Vagina (tissue), 2 donors: Measurements from ENCODE around the gene SERGEF. TPM values are rescaled to one million over a fixed set of nuclear protein-coding genes. Genes with fewer than 3 reads are reported as not detected.

Source experiments
- DNase-seq, 2 donors: peaks; one replicate each; pipeline ENCODE4 v3.0.0-alpha.2; 2017; ENCODE audit errors: extremely low spot score in 2 of 2
- H3K27ac ChIP-seq: fragments of 200-600 bp; sonication (generic); one replicate; pipeline ENCODE4 v1.5.1; 2019
- H3K27me3 ChIP-seq: fragments of 200-600 bp; sonication (generic); one replicate; pipeline ENCODE4 v1.5.1; 2019
- H3K36me3 ChIP-seq, 2 donors: fragments of 200-600 bp; sonication (generic); one replicate each; pipeline ENCODE4 v1.5.1; 2017 to 2019
- H3K4me1 ChIP-seq: fragments of 200-600 bp; sonication (generic); one replicate; pipeline ENCODE4 v1.5.1; 2019
- H3K4me3 ChIP-seq, 2 donors: fragments of 200-600 bp; sonication (generic); 1 replicate in 1 of 2; 2 replicates in 1 of 2; pipeline ENCODE4 v1.5.1; 2016 to 2019
- H3K9me3 ChIP-seq: fragments of 200-600 bp; sonication (generic); one replicate; pipeline ENCODE4 v1.5.1; 2019
- CTCF ChIP-seq, 3 experiments: fragments of 450-650 bp in 2 of 3; fragments of 200-600 bp in 1 of 3; sonication (generic) in 1 of 3; IDR thresholded peaks; one replicate each; pipeline ENCODE4 v1.5.1; 2017 to 2019; ENCODE audit warnings: antibody characterized with exemption in 3 of 3, mild to moderate bottlenecking in 2 of 3, moderate library complexity in 2 of 3
- POLR2A ChIP-seq, 2 donors: fragments of 450-650 bp; IDR thresholded peaks; one replicate each; pipeline ENCODE4 v1.6.1; 2017; ENCODE audit warnings: antibody characterized with exemption in 2 of 2, mild to moderate bottlenecking in 2 of 2, moderate library complexity in 2 of 2
- POLR2AphosphoS5 ChIP-seq, 2 donors: sonication (generic); formaldehyde crosslinking; IDR thresholded peaks; one replicate each; pipeline ENCODE4 v1.9.0; 2017; ENCODE audit warnings: antibody characterized with exemption in 2 of 2, mild to moderate bottlenecking in 2 of 2, low read depth in 1 of 2; ENCODE audit not compliant: insufficient read depth in 1 of 2
- intact Hi-C: fragments of 100-400 bp; cut with DNase I; formaldehyde crosslinking; loops from one replicate; pipeline ENCODE4 v1.15.1; 2023
- total RNA-seq: library from RNA; depleted of rRNA; stranded (reverse); fragments of >200 nt; gene quantifications from one replicate; pipeline ENCODE4 v1.2.3, GENCODE V29; 2016

SERGEF gene
- total RNA-seq, 1 donor from 2014 or later, result 30.7 TPM

GRCh38 chr11:17988465-17988864 is 24.4 kb downstream of the SERGEF start:
- no peaks in the 10 kb centered on the region for H3K27me3 ChIP-seq
- peaks cover 23% of the 10 kb centered on the region for H3K4me1 ChIP-seq
- H3K4me3 ChIP-seq, result no peak overlapping the region
- no peak for DNase-seq
- no peaks in the 10 kb centered on the region for H3K9me3 ChIP-seq
- no peaks in the 10 kb centered on the region for H3K36me3 ChIP-seq
- H3K27ac ChIP-seq, result no peak overlapping the region
- intact Hi-C loops, result no loop called here
- TF ChIP-seq POLR2A (IDR thresholded peaks at IDR 0.05) (no peak), POLR2AphosphoS5 (IDR thresholded peaks at IDR 0.05; ENCODE audit: insufficient read depth in 1 of 2, low read depth in 1 of 2) (no peak), CTCF (IDR thresholded peaks at IDR 0.05) (no peak)

- intact Hi-C loops, result no loop called here
Measured at GRCh38 chr11:17987826-17988225, 25.0 kb downstream of the SERGEF start.

GRCh38 chr11:17986711-17987220 is 26.1 kb downstream of the SERGEF start:
- intact Hi-C loops, result no loop called here
- Histone ChIP-seq H3K9me3 (no peaks in the 10 kb centered on the region), H3K27me3 (no peaks in the 10 kb centered on the region), H3K27ac (peak overlapping the region; percentile 71), H3K4me1 (peaks cover 23% of the 10 kb centered on the region), H3K4me3 (no peak overlapping the region), H3K36me3 (no peaks in the 10 kb centered on the region)
- DNase-seq, result no peak
- TF ChIP-seq POLR2A (IDR thresholded peaks at IDR 0.05) (no peak), POLR2AphosphoS5 (IDR thresholded peaks at IDR 0.05; ENCODE audit: insufficient read depth in 1 of 2, low read depth in 1 of 2) (no peak), CTCF (IDR thresholded peaks at IDR 0.05) (no peak)

More at GRCh38 chr11:17987826-17988225, 25.0 kb downstream of the SERGEF start:
- H3K4me1 ChIP-seq, result peaks cover 23% of the 10 kb centered on the region
- H3K27me3 ChIP-seq, result no peaks in the 10 kb centered on the region
- no peak for TF ChIP-seq POLR2AphosphoS5 (IDR thresholded peaks at IDR 0.05; ENCODE audit: insufficient read depth in 1 of 2, low read depth in 1 of 2)
- no peak for TF ChIP-seq POLR2A (IDR thresholded peaks at IDR 0.05)
- TF ChIP-seq CTCF (IDR thresholded peaks at IDR 0.05), result no peak
- H3K36me3 ChIP-seq, result no peaks in the 10 kb centered on the region
- DNase-seq, result no peak
- no peak overlapping the region for H3K4me3 ChIP-seq
- H3K9me3 ChIP-seq, result no peaks in the 10 kb centered on the region
- no peak overlapping the region for H3K27ac ChIP-seq

- peaks cover 23% of the 10 kb centered on the region for H3K4me1 ChIP-seq
- no peak overlapping the region for H3K4me3 ChIP-seq
- H3K27ac ChIP-seq, result peak overlapping the region; percentile 71
- no peak for TF ChIP-seq CTCF (IDR thresholded peaks at IDR 0.05)
- TF ChIP-seq POLR2A (IDR thresholded peaks at IDR 0.05), result no peak
- TF ChIP-seq POLR2AphosphoS5 (IDR thresholded peaks at IDR 0.05; ENCODE audit: insufficient read depth in 1 of 2, low read depth in 1 of 2), result no peak
- H3K36me3 ChIP-seq, result no peaks in the 10 kb centered on the region
- no peak for DNase-seq
- H3K9me3 ChIP-seq, result no peaks in the 10 kb centered on the region
- intact Hi-C loops, result no loop called here
- no peaks in the 10 kb centered on the region for H3K27me3 ChIP-seq
Measured at GRCh38 chr11:17986007-17986710, 26.7 kb downstream of the SERGEF start.

- no peaks in the 10 kb centered on the region for H3K9me3 ChIP-seq
- TF ChIP-seq POLR2AphosphoS5 (IDR thresholded peaks at IDR 0.05; ENCODE audit: insufficient read depth in 1 of 2, low read depth in 1 of 2), result no peak
- TF ChIP-seq POLR2A (IDR thresholded peaks at IDR 0.05), result no peak
- TF ChIP-seq CTCF (IDR thresholded peaks at IDR 0.05), result no peak
- peak overlapping the region; percentile 71 for H3K27ac ChIP-seq
- intact Hi-C loops, result no loop called here
- H3K36me3 ChIP-seq, result no peaks in the 10 kb centered on the region
- no peak for DNase-seq
- no peak overlapping the region for H3K4me3 ChIP-seq
- H3K4me1 ChIP-seq, result peaks cover 23% of the 10 kb centered on the region
- H3K27me3 ChIP-seq, result no peaks in the 10 kb centered on the region
Measured at GRCh38 chr11:17985517-17985916, 27.3 kb downstream of the SERGEF start.
